Cardiac fibroblast (primary cell): ENCODE results near the gene CDKN2A.

Experiments used
- DNase-seq, 2 donors: peaks; one replicate each; pipeline versions ENCODE4 v3.0.0 to v3.0.0-alpha.2; 2010; ENCODE audit warnings: low read depth in 2 of 2
- H3K4me3 ChIP-seq, 2 donors: replicated peaks in 1 of 2; 1 replicate in 1 of 2; 2 replicates in 1 of 2; pipeline ENCODE4 v1.5.1; 2011; ENCODE audit warnings: low read depth in 2 of 2, low read length in 2 of 2, mild to moderate bottlenecking in 2 of 2, moderate library complexity in 1 of 2
- CTCF ChIP-seq: IDR thresholded peaks from one replicate; pipeline ENCODE4 v1.5.1; 2011; ENCODE audit warnings: low read depth, mild to moderate bottlenecking, low read length, inconsistent platforms

Gene CDKN2A

DNA sequence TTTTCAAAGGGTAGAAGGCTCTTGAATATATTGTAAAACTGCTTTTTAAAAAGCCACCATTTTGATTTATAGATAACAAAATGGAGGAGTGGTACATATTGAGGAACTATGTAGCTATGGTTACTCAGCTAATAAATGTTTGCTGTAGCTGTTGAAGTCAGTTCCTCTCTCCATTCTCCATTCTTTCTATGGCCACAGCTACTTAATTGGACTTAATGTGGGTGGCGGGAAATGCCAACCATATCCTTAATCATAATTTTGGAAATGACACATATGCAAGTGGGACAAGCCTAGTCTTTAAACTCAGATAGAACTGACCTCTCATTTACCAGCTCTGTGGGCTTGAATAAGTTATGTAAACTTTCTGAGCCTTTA lies 10.6 kb downstream of the CDKN2A start:
- TF ChIP-seq CTCF = no peak
- no peak overlapping the region for H3K4me3 ChIP-seq
- DNase-seq = no peak

DNA sequence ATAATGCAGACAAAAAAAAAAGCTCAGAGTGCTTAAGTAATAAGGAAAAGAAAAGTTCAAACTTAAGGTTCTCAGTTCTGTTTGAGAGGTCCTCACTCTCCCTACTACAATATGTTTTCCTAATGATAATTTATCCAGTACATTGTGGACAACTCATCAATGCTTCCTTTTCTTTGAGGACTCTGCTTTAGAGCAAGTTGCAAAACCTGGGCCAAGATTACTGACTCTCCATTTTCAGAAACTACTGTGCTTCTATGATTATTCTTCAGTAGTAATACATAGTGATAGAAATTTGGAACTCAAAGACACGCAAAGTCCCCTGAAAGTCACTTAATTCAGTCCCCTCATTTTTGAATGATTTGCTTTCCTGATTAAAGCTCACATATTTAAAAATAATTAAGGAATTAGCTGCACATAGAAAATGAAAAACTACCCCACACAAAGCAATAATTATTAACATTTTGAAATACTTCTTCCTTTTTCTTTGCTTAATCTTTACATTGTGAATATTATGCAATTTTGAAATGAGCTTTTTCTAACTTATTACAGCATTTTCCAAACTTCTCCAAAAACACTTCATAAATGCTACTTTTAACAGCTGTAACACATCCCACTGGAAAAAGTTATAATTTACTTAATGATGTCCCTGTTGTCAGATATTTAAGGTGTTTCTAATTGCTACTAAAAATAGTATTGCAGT lies 11.2 kb downstream of the CDKN2A start:
- no peak for TF ChIP-seq CTCF
- no peak overlapping the region for H3K4me3 ChIP-seq
- no peak for DNase-seq

GRCh38 chr9:21982391-21982790 lies 11.8 kb downstream of the CDKN2A start:
- no peak for DNase-seq
- no peak for TF ChIP-seq CTCF
- H3K4me3 ChIP-seq = no peak overlapping the region

DNA sequence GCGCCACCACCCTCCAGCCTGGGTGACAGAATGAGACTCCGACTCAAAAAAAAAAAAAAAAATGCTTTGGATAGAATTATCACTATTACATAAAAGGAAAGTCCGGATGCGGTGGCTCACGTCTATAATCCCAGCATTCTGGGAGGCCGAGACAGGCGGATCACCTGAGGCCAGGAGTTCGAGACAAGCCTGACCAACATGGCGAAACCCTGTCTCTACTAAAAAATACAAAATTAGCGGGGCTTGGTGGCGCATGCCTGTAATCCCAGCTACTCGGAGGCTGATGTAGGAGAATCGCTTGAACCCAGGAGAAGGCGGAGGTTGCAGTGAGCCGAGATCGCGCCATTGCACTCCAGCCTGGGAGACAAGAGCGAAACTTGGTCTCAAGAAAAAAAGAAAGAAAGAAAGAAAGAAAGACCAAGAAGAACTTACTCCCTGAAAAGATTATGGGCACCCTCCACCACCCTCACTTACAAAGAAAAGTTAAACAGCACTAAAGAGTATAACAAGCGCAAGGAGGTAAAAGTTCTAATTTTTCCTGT lies 17.8 kb downstream of the CDKN2A start:
- DNase-seq = no peak
- TF ChIP-seq CTCF = no peak
- no peak overlapping the region for H3K4me3 ChIP-seq

DNA sequence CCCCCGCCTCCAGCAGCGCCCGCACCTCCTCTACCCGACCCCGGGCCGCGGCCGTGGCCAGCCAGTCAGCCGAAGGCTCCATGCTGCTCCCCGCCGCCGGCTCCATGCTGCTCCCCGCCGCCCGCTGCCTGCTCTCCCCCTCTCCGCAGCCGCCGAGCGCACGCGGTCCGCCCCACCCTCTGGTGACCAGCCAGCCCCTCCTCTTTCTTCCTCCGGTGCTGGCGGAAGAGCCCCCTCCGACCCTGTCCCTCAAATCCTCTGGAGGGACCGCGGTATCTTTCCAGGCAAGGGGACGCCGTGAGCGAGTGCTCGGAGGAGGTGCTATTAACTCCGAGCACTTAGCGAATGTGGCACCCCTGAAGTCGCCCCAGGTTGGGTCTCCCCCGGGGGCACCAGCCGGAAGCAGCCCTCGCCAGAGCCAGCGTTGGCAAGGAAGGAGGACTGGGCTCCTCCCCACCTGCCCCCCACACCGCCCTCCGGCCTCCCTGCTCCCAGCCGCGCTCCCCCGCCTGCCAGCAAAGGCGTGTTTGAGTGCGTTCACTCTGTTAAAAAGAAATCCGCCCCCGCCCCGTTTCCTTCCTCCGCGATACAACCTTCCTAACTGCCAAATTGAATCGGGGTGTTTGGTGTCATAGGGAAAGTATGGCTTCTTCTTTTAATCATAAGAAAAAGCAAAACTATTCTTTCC lies 19.3 kb downstream of the CDKN2A start:
- peak overlapping the region; percentile 53 to 60 for H3K4me3 ChIP-seq
- peak; percentile 53 to 62 for DNase-seq
- TF ChIP-seq CTCF = no peak

GRCh38 chr9:21974343-21974721 lies 19.9 kb downstream of the CDKN2A start:
- peak overlapping the region; percentile 27 to 60 for H3K4me3 ChIP-seq
- DNase-seq = no peak
- no peak for TF ChIP-seq CTCF

DNA sequence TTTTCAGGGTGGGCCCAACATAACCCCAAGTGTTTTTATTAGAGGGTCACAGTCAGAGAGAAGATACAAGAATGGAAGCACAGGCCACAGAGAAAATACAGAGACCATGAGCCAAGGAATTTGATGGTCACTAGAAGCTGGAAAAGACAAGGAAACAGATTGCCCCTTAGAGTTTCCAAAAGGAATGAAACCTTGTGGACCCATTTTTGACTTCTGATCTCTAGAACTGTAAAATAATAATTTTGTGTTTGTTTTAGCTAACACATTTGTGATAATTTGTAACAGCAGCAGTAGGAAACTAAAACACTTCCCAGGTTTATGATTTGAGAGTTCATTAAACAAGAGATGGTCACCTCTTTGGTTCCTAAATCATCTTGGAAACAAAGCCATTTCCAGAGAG lies 21.8 kb downstream of the CDKN2A start:
- TF ChIP-seq CTCF = no peak
- no peak overlapping the region for H3K4me3 ChIP-seq
- no peak for DNase-seq
